SU-DHL-6 (cell line): ENCODE measurements around the gene ARID5B.

ENCODE experiments used
- H2AFZ ChIP-seq: fragments of 200-600 bp; sonication (generic); 2 replicates; pipeline ENCODE4 v1.6.1; 2014; ENCODE audit warnings: low read depth, mild to moderate bottlenecking, moderate library complexity, mixed read lengths, antibody characterized with exemption, low read length; ENCODE audit not compliant: severe bottlenecking
- H3F3A ChIP-seq: fragments of 200-600 bp; shearing (Covaris generic); 2 replicates; pipeline ENCODE4 v1.6.0; 2016; ENCODE audit warnings: antibody characterized with exemption, mild to moderate bottlenecking; ENCODE audit not compliant: insufficient read depth
- H3K27ac ChIP-seq: fragments of 200-600 bp; sonication (generic); 2 replicates; pipeline ENCODE4 v1.5.1; 2016; ENCODE audit warnings: low read depth, mild to moderate bottlenecking, low read length, moderate library complexity, mixed read lengths
- H3K27me3 ChIP-seq: fragments of 200-600 bp; sonication (generic), shearing (Covaris generic); 2 replicates; pipeline ENCODE4 v1.6.0; 2014; ENCODE audit warnings: mild to moderate bottlenecking, low read length
- H3K36me3 ChIP-seq: fragments of 200-600 bp; sonication (generic); 2 replicates; pipeline ENCODE4 v1.6.1; 2014; ENCODE audit warnings: mild to moderate bottlenecking, low read length, mixed read lengths
- H3K4me2 ChIP-seq: fragments of 300-600, 200-600 bp; shearing (Covaris generic), sonication (generic); 2 replicates; pipeline ENCODE4 v1.6.0; 2014; ENCODE audit warnings: low read length, low read depth, mild to moderate bottlenecking; ENCODE audit not compliant: poor library complexity, severe bottlenecking
- H3K4me3 ChIP-seq: fragments of 200-600 bp; sonication (generic); 2 replicates; pipeline ENCODE4 v1.5.1; 2014; ENCODE audit warnings: antibody characterized with exemption, low read length, mild to moderate bottlenecking, mixed read lengths; ENCODE audit not compliant: insufficient read depth, poor library complexity, severe bottlenecking
- H3K79me2 ChIP-seq: fragments of 200-600 bp; sonication (generic); 2 replicates; pipeline ENCODE4 v1.6.1; 2014; ENCODE audit warnings: mild to moderate bottlenecking, low read length, moderate library complexity; ENCODE audit not compliant: insufficient read depth
- H3K9ac ChIP-seq: fragments of 200-600 bp; sonication (generic); 2 replicates; pipeline ENCODE4 v1.7.0; 2014; ENCODE audit warnings: mild to moderate bottlenecking, low read length
- H3K9me2 ChIP-seq: fragments of 200-600 bp; sonication (generic); replicated peaks from 2 replicates; pipeline ENCODE4 v1.6.1; 2014; ENCODE audit warnings: low read length; ENCODE audit not compliant: insufficient read depth
- H3K9me3 ChIP-seq: fragments of 200-600 bp; sonication (generic); 2 replicates; pipeline ENCODE4 v1.6.1; 2014; ENCODE audit warnings: low read length, mixed read lengths; ENCODE audit not compliant: insufficient read depth
- H4K20me1 ChIP-seq: fragments of 200-600 bp; sonication (generic); 2 replicates; pipeline ENCODE4 v1.6.1; 2014; ENCODE audit warnings: low read depth, mild to moderate bottlenecking, antibody characterized with exemption, low read length, moderate library complexity, mixed read lengths
- EZH2phosphoT487 ChIP-seq: fragments of 200-600 bp; sonication (generic), shearing (Covaris generic); conservative IDR thresholded peaks from 2 replicates; pipeline ENCODE4 v1.6.1; 2018; ENCODE audit warnings: mild to moderate bottlenecking, antibody characterized with exemption, low read length, moderate library complexity, mixed read lengths
- TF ChIP-seq, protein P1 (sequence below): fragments of 200-600 bp; sonication (generic); IDR thresholded peaks from one replicate; pipeline ENCODE4 v1.5.1; 2017; ENCODE audit warnings: antibody characterized with exemption, mild to moderate bottlenecking, low read length, moderate library complexity; ENCODE audit not compliant: insufficient read depth, poor library complexity, severe bottlenecking

The ARID5B gene

DNA sequence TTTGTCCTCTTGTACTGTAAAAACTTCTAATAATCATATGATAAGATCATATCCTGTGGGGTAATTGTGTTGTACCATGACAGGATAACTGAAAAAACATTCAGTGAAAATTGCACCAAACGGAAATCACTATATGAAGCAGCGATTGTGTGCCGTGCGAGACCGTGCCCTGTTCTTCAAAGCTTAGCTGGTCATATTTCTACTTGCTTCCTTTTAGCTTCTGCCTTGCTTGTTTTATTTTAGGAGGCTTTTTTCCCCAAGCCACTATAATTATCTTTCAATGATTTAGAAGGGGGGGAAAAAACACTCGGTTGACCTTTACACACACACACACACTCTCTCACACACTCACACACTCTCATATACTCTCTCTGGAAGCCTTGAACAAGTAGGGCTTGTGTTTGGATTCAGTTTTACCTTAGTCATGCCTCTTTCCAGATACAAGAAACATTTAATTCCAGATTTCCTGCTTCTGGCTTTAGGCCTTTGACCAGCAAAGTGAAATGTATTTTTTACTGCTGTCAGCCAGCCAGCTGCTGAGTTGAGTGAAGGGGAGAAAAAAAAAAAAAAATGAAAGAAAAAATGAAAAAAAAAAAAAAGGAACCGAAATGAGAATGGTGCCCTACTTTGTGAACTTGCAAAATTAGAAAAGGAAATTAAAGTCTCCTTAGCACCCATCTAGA is 181.4 kb downstream of the ARID5B start:
- Histone ChIP-seq H3K9ac (peak overlapping the region; percentile 64), H3K27ac (peak overlapping the region; percentile 97), H3F3A (peaks cover 50% of the 10 kb centered on the region)

DNA sequence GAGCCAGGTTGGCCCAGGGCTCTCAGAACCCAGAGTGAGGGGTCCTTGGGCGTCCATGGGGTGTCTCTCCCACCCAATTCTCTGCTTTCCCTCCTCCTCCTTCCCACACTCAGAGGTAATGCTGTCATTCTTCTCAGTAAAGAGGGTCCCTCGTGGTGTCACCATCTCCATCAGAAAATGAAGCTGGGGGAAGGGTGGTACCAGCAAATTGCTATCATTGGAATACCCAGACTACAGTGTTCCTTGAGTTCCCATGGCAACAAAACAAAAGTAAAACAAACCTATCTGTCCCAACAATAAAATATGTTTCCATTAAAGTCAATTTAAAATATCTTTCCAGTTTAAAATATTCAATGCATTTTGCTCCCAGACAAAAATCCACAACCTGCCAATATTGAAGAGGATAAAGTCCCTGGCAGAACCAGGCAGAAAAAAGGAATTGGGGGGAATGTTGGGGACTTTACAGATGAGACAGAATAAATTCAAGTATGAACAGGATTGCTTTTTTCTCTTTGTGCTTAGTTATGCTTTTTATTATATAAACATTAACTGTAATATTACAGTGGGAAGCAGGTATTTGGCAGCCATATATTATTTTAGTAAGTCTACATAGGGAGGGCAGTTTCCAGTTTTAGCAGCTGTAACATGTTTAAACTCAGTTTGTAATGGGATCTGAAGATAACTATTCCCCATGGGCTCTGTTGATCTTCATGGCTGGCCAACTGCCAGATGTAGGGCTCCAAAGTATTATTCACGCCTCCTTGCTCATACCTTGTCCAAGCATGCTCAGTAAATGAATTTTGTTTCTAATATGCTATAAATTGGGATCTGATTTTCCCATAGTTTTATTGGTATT is 182.1 kb downstream of the ARID5B start:
- Histone ChIP-seq H3K9ac (peak overlapping the region; percentile 64), H2AFZ (no peak overlapping the region), H3K27me3 (no peaks in the 10 kb centered on the region), H4K20me1 (no peaks in the 10 kb centered on the region), H3K4me2 (peak overlapping the region; percentile 95), H3F3A (peaks cover 50% of the 10 kb centered on the region), H3K79me2 (peaks cover 62% of the 10 kb centered on the region), H3K9me3 (no peaks in the 10 kb centered on the region), H3K27ac (peak overlapping the region; percentile 97), H3K4me3 (peak overlapping the region; percentile 33), H3K36me3 (peaks cover 42% of the 10 kb centered on the region), H3K9me2 (no peaks in the 10 kb centered on the region)
- TF ChIP-seq EZH2phosphoT487, result no peak
- TF ChIP-seq, protein P1, sequence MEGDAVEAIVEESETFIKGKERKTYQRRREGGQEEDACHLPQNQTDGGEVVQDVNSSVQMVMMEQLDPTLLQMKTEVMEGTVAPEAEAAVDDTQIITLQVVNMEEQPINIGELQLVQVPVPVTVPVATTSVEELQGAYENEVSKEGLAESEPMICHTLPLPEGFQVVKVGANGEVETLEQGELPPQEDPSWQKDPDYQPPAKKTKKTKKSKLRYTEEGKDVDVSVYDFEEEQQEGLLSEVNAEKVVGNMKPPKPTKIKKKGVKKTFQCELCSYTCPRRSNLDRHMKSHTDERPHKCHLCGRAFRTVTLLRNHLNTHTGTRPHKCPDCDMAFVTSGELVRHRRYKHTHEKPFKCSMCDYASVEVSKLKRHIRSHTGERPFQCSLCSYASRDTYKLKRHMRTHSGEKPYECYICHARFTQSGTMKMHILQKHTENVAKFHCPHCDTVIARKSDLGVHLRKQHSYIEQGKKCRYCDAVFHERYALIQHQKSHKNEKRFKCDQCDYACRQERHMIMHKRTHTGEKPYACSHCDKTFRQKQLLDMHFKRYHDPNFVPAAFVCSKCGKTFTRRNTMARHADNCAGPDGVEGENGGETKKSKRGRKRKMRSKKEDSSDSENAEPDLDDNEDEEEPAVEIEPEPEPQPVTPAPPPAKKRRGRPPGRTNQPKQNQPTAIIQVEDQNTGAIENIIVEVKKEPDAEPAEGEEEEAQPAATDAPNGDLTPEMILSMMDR, result no peak

More for the DNA sequence above, 181.4 kb downstream of the ARID5B start:
- Histone ChIP-seq H3K9me2 (no peaks in the 10 kb centered on the region), H4K20me1 (no peaks in the 10 kb centered on the region), H3K27me3 (no peaks in the 10 kb centered on the region), H3K9me3 (no peaks in the 10 kb centered on the region), H3K79me2 (peaks cover 66% of the 10 kb centered on the region), H2AFZ (no peak overlapping the region), H3K4me3 (peak overlapping the region; percentile 47), H3K36me3 (peaks cover 35% of the 10 kb centered on the region), H3K4me2 (peak overlapping the region; percentile 95)
- no peak for TF ChIP-seq EZH2phosphoT487
- TF ChIP-seq, protein P1, result no peak

DNA sequence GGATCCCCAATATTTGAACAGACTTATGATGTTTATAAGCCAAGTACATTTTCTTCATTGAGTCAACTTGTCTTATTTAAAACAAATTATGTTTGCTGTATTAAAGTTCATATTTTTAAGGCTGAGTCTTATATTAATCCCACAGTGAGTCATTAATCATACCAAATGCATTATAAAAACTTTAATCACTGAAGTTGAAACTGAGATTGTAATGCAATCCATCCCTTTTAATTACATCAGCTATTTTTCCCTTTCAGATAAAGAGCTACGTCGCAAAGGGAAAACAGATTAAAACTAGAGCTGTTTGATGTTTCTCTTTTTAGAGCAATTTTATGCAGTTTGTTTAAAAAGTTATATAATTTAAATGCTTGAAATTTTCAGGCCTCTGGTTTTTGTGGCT is 183.0 kb downstream of the ARID5B start:
- Histone ChIP-seq H3K9me2 (no peaks in the 10 kb centered on the region), H4K20me1 (no peaks in the 10 kb centered on the region), H3K79me2 (peaks cover 56% of the 10 kb centered on the region), H3K27me3 (no peaks in the 10 kb centered on the region), H3K27ac (peak overlapping the region; percentile 97), H3K4me2 (no peak overlapping the region), H2AFZ (no peak overlapping the region), H3F3A (peaks cover 43% of the 10 kb centered on the region), H3K9me3 (no peaks in the 10 kb centered on the region), H3K9ac (no peak overlapping the region), H3K36me3 (peaks cover 47% of the 10 kb centered on the region), H3K4me3 (no peak overlapping the region)
- TF ChIP-seq EZH2phosphoT487, result no peak
- TF ChIP-seq, protein P1, result no peak
